GM12865 (cell line): Measurements from ENCODE around the gene IQGAP3.

ENCODE experiments used
- DNase-seq: peaks from one replicate; pipeline ENCODE4 v3.0.0; 2010; ENCODE audit warnings: low read depth
- H3K4me3 ChIP-seq: 2 replicates; pipeline ENCODE4 v1.5.1; 2011; ENCODE audit warnings: mild to moderate bottlenecking, low read depth, low read length, control low read depth
- TF ChIP-seq, protein P1 (sequence below): IDR thresholded peaks from 2 replicates; pipeline ENCODE4 v1.5.1; 2011; ENCODE audit warnings: low read length, control low read depth, low read depth, inconsistent platforms; ENCODE audit not compliant: insufficient read depth; ENCODE audit errors: missing control alignments

The IQGAP3 gene

DNA sequence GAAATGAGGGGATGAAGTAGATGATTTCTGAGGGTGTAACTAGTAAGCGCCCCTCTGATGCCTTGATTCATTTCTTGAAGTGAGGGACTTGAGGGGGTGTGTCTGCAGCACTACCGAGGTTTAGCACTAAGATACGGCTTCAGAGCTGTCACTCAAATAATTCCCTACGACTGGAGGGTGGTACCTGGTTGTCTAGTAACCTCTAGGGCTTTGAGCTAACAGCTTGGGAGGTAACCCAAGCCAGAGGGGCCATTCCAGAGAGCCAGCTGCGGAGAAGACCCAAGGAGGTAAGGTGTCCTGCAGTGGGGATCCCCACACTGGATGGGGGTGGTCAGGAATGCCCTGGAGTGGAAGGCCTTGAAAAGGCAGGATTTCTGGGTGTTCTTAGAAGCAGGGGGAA is 7.1 kb upstream of the IQGAP3 start, which contains the start of gene TTC24:
Gene TTC24, plus strand, starts transcription at position 252 of the 400 bp plus-strand sequence. CDS start 1,642 bp downstream, outside the sequence.
- no peak within 1 kb of the TSS for H3K4me3 ChIP-seq
- DNase-seq = no peak
- TF ChIP-seq, protein P1, sequence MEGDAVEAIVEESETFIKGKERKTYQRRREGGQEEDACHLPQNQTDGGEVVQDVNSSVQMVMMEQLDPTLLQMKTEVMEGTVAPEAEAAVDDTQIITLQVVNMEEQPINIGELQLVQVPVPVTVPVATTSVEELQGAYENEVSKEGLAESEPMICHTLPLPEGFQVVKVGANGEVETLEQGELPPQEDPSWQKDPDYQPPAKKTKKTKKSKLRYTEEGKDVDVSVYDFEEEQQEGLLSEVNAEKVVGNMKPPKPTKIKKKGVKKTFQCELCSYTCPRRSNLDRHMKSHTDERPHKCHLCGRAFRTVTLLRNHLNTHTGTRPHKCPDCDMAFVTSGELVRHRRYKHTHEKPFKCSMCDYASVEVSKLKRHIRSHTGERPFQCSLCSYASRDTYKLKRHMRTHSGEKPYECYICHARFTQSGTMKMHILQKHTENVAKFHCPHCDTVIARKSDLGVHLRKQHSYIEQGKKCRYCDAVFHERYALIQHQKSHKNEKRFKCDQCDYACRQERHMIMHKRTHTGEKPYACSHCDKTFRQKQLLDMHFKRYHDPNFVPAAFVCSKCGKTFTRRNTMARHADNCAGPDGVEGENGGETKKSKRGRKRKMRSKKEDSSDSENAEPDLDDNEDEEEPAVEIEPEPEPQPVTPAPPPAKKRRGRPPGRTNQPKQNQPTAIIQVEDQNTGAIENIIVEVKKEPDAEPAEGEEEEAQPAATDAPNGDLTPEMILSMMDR = no peak

DNA sequence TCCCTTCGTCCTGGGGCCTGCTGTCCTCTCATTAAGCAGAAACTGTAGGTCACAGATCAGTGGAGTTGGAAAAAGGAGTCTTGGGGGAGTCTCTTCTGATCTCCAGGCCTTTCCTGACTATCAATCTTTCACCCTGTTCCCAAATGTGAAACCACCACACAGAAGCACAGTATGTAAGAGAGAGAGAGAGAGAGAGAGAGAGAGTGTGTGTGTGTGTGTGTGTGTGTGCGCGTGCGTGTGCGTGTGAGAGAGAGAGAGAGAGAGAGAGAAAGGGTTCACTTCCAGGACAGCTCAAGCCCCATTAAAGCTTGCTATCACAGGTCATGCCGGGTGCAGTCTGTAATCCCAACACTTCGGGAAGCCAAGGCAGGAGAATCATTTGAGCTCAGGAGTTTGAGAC is 5.7 kb upstream of the IQGAP3 start:
- TF ChIP-seq, protein P1 = no peak
- H3K4me3 ChIP-seq = no peak overlapping the region
- no peak for DNase-seq

DNA sequence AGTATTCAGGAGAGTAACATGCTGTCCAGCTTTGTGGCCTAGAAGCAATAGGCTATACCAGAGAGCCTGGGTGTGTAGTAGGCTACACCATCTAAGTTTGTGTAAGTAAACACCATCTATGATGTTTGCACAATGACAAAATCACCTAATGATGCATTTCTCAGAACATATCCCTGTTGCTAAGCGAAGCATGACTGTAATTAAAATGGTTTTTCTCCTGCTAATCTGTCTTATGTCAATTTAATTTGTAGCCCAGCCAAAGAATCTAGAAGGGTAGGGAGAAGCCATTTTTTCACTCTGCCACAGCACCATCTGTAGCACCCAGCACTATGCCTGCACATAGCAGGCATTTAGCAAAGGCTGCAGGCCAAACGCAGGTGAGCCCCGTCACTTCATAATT is 5.2 kb upstream of the IQGAP3 start:
- TF ChIP-seq, protein P1 = no peak
- no peak overlapping the region for H3K4me3 ChIP-seq
- no peak for DNase-seq

DNA sequence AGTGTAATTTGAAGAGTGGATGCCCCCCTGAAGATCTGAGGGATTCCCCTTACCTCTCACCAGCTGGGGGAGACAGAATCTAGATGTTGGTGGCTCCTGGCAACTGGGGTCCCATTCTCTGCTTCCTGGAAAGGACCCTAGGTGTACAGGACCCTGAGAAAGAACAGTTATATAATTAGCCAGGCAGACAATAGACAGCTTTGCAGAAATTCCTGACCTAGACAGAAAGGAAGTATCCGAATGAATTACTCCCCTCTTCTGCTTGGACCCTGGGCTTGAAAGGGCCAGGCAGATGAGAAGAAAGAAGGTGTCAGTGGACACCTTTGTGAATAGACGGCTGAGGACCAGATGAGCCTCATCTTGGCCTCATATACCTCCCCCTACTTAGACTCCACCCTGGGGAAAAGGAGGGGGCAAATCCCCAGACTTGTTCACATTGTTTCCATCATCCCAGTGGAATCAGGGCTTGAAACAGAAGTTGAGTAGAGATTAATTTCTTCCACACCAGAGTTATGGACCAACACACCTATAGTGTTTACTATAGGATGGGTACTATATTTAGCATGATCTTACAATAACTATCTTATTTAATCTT is 1.8 kb upstream of the IQGAP3 start:
- H3K4me3 ChIP-seq = no peak overlapping the region
- DNase-seq = no peak
- TF ChIP-seq, protein P1 = no peak

DNA sequence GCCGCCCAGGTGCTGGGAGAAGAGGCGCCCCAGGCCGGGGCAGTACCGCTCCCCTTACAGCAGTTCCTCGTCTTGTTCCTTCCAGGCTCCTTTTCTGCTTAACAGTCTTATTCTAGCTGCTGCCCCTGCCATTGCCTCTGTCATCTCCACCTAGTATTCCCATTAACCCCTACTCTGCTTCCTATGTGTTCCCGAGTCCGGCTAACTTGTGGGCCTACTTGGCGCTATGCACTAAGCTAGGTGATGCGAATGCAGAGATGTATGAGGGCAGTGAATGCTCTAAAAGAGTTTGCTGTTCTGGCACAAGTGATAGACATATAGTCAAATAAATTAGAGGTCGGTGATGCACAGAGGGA is 276 bp upstream of the IQGAP3 start:
- DNase-seq = no peak
- H3K4me3 ChIP-seq = peak overlapping the region; percentile 83
- TF ChIP-seq, protein P1 = no peak

DNA sequence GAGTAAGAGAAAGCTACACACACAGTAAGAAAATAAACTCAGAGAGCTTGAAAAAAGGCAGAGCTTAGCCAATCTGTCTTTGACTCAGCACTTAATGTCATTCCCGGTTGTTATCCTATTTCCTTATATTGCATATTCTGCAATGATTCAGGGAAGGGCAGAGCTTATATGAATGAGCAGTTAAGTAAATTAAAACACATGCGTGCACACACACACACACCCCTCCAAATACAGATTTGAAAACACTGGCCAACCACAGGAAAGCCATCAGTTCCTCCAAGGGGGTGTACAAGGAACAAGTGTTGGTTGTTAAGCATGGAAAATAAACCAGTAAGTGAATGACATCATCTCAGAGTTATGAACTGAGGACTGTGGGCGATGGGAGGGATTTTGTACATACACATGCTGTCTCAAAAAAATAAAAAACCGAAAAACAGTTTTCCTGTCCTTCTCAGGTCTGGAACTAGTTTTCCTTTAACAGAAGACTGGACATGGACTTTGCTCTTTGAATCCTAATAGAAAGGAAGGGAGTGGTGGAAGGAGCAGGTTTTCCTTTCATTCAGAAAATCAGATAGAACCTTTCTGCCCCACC is 1.0 kb downstream of the IQGAP3 start:
- TF ChIP-seq, protein P1 = no peak
- peak overlapping the region; percentile 83 for H3K4me3 ChIP-seq
- DNase-seq = no peak

DNA sequence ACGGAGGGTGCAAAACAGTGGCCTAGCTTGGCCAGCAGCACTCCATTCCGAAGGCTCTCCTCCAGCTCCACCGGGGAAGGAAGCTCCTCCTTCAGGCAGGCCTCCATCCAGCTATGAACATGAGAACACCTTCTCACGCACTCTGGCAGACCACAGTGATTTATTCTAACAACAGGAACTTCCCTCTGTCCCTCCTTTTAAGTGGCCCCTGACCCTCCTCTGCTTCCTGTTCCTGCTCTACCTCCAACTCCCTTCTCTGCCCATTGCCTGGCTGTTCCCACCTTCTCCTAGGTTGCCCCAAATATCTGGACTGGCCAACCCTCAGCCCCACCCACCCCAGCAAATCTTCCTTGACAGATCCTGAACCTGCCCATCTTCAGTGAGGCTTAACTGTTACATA is 5.9 kb downstream of the IQGAP3 start:
- DNase-seq = no peak
- no peak overlapping the region for H3K4me3 ChIP-seq
- TF ChIP-seq, protein P1 = no peak
